K562 (cell line): Measurements from ENCODE around the gene HSF2. TPM values are rescaled to one million over a fixed set of nuclear protein-coding genes. Genes with fewer than 3 reads are reported as not detected.

Experiments
- ARNT ChIP-seq, 2 experiments: fragments of 450-650 bp; IDR thresholded peaks; 2 replicates each; pipeline ENCODE4 v1.6.1; 2016; ENCODE audit warnings: mild to moderate bottlenecking in 1 of 2
- BCOR ChIP-seq: fragments of 450-650 bp; IDR thresholded peaks from 2 replicates; pipeline ENCODE4 v1.6.1; 2016
- JUNB ChIP-seq: fragments of 450-650 bp; formaldehyde crosslinking; conservative IDR thresholded peaks from 2 replicates; pipeline ENCODE4 v1.4.0; 2020; ENCODE audit warnings: mild to moderate bottlenecking
- MCM7 ChIP-seq, 2 experiments: fragments of 450-650 bp; IDR thresholded peaks; 2 replicates each; pipeline ENCODE4 v1.6.1; 2016 to 2018
- MGA ChIP-seq: fragments of 450-650 bp; IDR thresholded peaks from 2 replicates; pipeline ENCODE4 v1.6.1; 2016; ENCODE audit warnings: mild to moderate bottlenecking, moderate library complexity
- NCOA6 ChIP-seq: fragments of 450-650 bp; IDR thresholded peaks from 2 replicates; pipeline ENCODE4 v1.6.1; 2017; ENCODE audit warnings: mild to moderate bottlenecking
- NFIX ChIP-seq: fragments of 250-450 bp; sonication (Bioruptor Pico); IDR thresholded peaks from 2 replicates; pipeline ENCODE4 v1.4.0; 2020; ENCODE audit warnings: low read depth, mild to moderate bottlenecking, moderate library complexity
- NR2F6 ChIP-seq: fragments of 450-650 bp; formaldehyde crosslinking; IDR thresholded peaks from 2 replicates; pipeline ENCODE4 v1.4.0; 2020; ENCODE audit warnings: mild to moderate bottlenecking
- POLR3A ChIP-seq: IDR thresholded peaks from 2 replicates; pipeline ENCODE4 v1.6.1; 2011; ENCODE audit warnings: borderline replicate concordance, mild to moderate bottlenecking, moderate library complexity; ENCODE audit not compliant: insufficient read length, insufficient read depth; ENCODE audit errors: extremely low read depth
- RBM14 ChIP-seq: fragments of 200-400 bp; formaldehyde crosslinking; IDR thresholded peaks from 2 replicates; pipeline ENCODE4 v1.6.1; 2018; ENCODE audit warnings: low read depth, mild to moderate bottlenecking, low read length, moderate library complexity, borderline replicate concordance; ENCODE audit not compliant: insufficient read depth
- SAP30 ChIP-seq: fragments of 200-600 bp; sonication (generic); IDR thresholded peaks from 2 replicates; pipeline ENCODE4 v1.6.1; 2012; ENCODE audit warnings: borderline replicate concordance, low read depth, mild to moderate bottlenecking, moderate library complexity, low read length, control low read depth, inconsistent platforms; ENCODE audit not compliant: insufficient read depth, poor library complexity, severe bottlenecking
- SMAD2 ChIP-seq: fragments of 150-350 bp; IDR thresholded peaks from 2 replicates; pipeline ENCODE4 v1.6.1; 2014; ENCODE audit warnings: low read depth, mild to moderate bottlenecking, low read length
- ZNF280A ChIP-seq: fragments of 450-650 bp; IDR thresholded peaks from 2 replicates; pipeline ENCODE4 v1.6.1; 2018; ENCODE audit warnings: mild to moderate bottlenecking, low read depth; ENCODE audit not compliant: partially characterized antibody
- ZNF444 ChIP-seq: fragments of 250-450 bp; sonication (Bioruptor Pico); IDR thresholded peaks from 2 replicates; pipeline ENCODE4 v1.4.0; 2020; ENCODE audit warnings: mild to moderate bottlenecking, moderate library complexity
- polyA plus RNA-seq, 8 experiments: library from polyadenylated mRNA; depleted of rRNA in 4 of 8; stranded (reverse) in 5 of 8; unstranded in 3 of 8; fragments of >200 nt; fragmentation: Nextera tagmentation in 2 of 8; fragmentation: Illumina TruSeq in 1 of 8; extraction: Ambion mirVana in 2 of 8; extraction: Trizol in 1 of 8; gene quantifications; 2 replicates each; pipeline versions ENCODE4 v1.2.1 to v1.2.3, GENCODE V29; 2011 to 2014; ENCODE audit warnings: inconsistent platforms in 1 of 8, missing spikeins in 1 of 8
- total RNA-seq, 7 experiments: library from RNA; depleted of rRNA in 6 of 7; stranded (reverse); fragments of >200 nt in 6 of 7; fragmentation: Illumina TruSeq in 2 of 7; extraction: Trizol in 2 of 7; gene quantifications; 2 replicates each; pipeline versions ENCODE4 v1.2.1 to v1.2.3, GENCODE V29; 2011 to 2021; ENCODE audit warnings: low replicate concordance in 1 of 7

HSF2 gene
- total and polyA plus RNA-seq, 9 of the 15 experiments (the other 6 are each of a cell fraction or from before 2014, with no cell fraction given): 19.1 to 73.1 (median 29.2) TPM

GRCh38 chr6:122399348-122400120, at the start of gene HSF2 (continued):
- TF ChIP-seq MGA (no peak; the same call in none of the 2 replicates), NFIX (CRISPR knock-in tag) (no peak), NCOA6 (no peak), NR2F6 (no peak), ZNF280A (no peak), ZNF444 (CRISPR knock-in tag) (no peak), JUNB (CRISPR knock-in tag) (no peak), SMAD2 (no peak), MCM7 (IDR thresholded peaks at IDR 0.05) (no peak), BCOR (0 out of 2 replicates have a peak, but pooled peaks have one; percentile 6), RBM14 (no peak), ARNT (IDR thresholded peaks at IDR 0.05) (no peak), SAP30 (no peak), POLR3A (no peak)
